GM10266 (cell line): Measurements from ENCODE around the gene IL13RA1.

Experiments used
- DNase-seq: peaks from one replicate; pipeline ENCODE4 v3.0.0; 2012; ENCODE audit errors: extremely low spot score
- CTCF ChIP-seq: IDR thresholded peaks from 2 replicates; pipeline ENCODE4 v1.5.1; 2012; ENCODE audit warnings: mild to moderate bottlenecking, low read depth; ENCODE audit not compliant: control insufficient read depth, insufficient read depth; ENCODE audit errors: missing control alignments

The IL13RA1 gene

GRCh38 chrX:118745570-118745969 is 18.2 kb downstream of the IL13RA1 start:
- DNase-seq = no peak
- no peak for TF ChIP-seq CTCF

GRCh38 chrX:118751950-118752783 is 24.8 kb downstream of the IL13RA1 start:
- peak; percentile 20 for DNase-seq

GRCh38 chrX:118755633-118756032 is 28.2 kb downstream of the IL13RA1 start:
- DNase-seq = no peak
- TF ChIP-seq CTCF = no peak

More at GRCh38 chrX:118751950-118752783, 24.8 kb downstream of the IL13RA1 start:
- no peak for TF ChIP-seq CTCF

GRCh38 chrX:118756101-118756500 is 28.7 kb downstream of the IL13RA1 start:
- DNase-seq = no peak
- no peak for TF ChIP-seq CTCF

GRCh38 chrX:118758511-118758910 is 31.1 kb downstream of the IL13RA1 start:
- DNase-seq = no peak
- no peak for TF ChIP-seq CTCF

- no peak for TF ChIP-seq CTCF
Observed at GRCh38 chrX:118760025-118760424, 32.6 kb downstream of the IL13RA1 start.

GRCh38 chrX:118761939-118762707 is 34.7 kb downstream of the IL13RA1 start:
- peak; percentile 8 for DNase-seq
- TF ChIP-seq CTCF = no peak

More at GRCh38 chrX:118760025-118760424, 32.6 kb downstream of the IL13RA1 start:
- no peak for DNase-seq
